ENCODE measurements around the gene CAMK2B.

GRCh38 chr7:44267178-44267577, 58.2 kb downstream of the CAMK2B start:
- no peak for TF ChIP-seq CTCF (conservative IDR thresholded peaks at IDR 0.05; ENCODE audit: low read depth, low read length)
- TF ChIP-seq EZH2 (IDR thresholded peaks at IDR 0.05; ENCODE audit: borderline replicate concordance, low read depth, low read length, poor library complexity, severe bottlenecking), result no peak
